ENCODE data around the gene KRT8.
"Not testable (repeated sequence)": the region's sequence is repeated elsewhere in the genome, so short reads cannot be mapped to it uniquely, and the experiment has no call there.

KRT8 gene

GRCh38 chr12:52874573-52875435, 30.1 kb downstream of the KRT8 start:
- no peak for DNase-seq (ENCODE audit: low read depth in 2 of 2)

GRCh38 chr12:52873832-52874572, 30.9 kb downstream of the KRT8 start:
- peak in 1 of 2 donors; percentile 48 for DNase-seq (ENCODE audit: low read depth in 2 of 2)

DNA sequence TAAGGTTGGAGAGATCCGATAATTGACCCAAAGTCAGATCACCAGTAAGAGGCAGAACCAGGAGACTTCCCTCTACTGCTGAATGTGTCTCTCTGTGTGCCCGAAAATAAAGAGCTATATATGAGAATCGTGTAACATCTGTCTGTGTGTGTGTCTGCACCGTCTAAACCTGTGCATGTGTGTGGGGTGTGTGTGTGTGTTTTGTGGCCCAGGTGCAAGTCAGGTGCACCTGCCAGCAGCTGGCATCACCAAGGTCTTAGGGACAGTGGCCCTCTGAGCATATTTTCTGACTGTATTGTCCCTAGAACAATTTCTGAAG, 31.4 kb downstream of the KRT8 start:
- DNase-seq (ENCODE audit: low read depth in 2 of 2) = no peak

DNA sequence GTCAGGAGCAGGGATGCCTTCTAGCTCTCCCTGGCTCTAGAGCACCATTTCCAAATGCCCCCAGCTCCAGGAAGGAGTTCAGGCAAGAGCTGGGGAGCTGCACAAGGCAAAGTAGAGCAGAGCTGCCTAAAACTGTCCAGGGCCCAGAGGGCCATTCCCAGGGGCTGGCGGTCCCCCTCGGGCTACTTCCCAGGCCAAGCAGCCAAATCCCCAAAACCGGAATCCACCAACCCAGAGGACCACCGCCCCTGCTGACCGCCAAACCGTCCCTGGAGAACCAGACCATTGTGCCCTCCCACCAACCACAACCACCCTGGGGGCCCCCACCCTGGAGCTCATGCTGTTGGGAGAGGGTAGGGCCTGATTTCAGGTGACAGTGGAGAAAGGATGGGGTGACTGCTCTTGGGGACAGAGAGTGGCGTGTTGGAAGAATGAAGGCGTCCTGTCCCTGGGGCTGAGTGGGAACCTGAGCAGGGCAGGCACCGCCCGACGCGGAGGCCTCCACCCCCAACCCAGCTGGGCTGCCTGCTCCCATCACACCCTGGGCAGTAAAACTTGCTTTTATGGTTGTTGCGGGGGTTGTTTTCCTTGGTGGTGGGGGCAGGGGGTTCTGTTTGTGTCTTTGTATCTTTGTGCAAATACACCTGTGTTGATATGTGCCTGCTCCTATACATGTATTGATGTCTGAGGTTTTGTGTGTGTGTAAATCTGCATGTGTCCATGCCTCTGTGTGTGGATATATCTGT, 32.1 kb downstream of the KRT8 start:
- no peak for DNase-seq (ENCODE audit: low read depth in 2 of 2)

GRCh38 chr12:52871291-52872039, 33.4 kb downstream of the KRT8 start:
- DNase-seq (ENCODE audit: low read depth in 2 of 2) = no peak

GRCh38 chr12:52870361-52871290, 34.2 kb downstream of the KRT8 start:
- DNase-seq (ENCODE audit: low read depth in 2 of 2) = peak; percentile 55 to 69

GRCh38 chr12:52867642-52868041, 37.2 kb downstream of the KRT8 start:
- no peak for DNase-seq (ENCODE audit: low read depth in 2 of 2)

DNA sequence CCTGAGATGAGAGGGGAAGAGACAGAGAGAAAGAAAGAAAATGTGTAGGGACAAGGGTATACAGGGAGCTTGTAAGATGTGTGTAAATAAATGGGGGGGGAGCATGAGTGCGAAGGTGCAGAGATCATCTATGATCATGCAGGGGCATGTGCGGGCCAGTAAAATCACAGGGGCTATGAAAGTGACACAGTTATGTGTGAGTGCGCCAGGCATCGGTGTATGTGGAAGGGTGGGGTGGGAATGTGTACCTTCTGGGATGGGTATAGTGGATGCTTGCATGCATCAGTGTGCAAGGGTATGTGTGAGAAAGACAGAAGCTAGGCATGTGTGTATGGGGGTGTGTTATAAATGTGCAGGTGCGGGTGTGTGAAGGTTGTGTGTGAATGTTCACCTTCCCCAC, 37.7 kb downstream of the KRT8 start:
- DNase-seq (ENCODE audit: low read depth in 2 of 2) = no peak

DNA sequence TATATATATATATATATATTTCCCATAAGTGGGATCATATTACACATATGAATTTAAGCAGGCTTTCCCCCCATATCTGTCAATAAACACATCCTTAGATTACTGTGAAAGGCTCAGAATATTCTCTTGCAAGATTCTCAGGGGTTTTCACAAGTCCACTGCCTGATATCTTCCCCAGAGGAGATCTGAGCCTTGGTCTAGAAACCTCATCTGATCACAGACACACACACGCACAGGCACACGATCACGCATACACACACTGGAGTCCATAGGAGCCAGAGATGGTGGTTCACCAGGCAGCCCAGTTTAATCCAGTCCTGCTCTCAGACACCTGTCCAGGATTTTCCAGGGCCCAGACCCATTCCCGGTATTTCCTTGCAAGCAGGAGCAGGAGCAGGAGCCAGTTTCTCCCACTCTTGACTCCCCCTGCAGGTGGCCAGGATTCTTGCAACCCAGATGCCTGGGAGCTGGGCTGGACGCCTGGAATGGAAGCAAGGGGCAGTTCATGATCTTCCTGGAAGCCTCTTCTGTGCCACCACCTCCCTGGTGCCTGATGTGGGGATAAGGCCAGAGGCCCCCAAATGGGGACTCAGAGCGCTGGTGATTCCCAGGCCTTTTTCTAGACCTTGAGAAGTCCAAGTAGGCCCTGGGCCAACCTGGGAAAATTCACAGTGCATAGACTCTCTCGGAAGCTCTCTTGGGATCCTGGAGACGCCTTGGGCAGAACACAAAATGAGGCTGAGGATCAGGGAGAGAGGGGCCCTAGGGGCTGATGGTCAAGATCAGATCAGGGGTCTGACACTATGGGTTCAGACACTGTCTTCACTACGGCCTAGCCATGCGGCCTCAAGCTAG, 39.6 kb downstream of the KRT8 start:
- DNase-seq (ENCODE audit: low read depth in 2 of 2) = no peak

- no peak for DNase-seq (ENCODE audit: low read depth in 2 of 2)
These were observed 42.9 kb downstream of the KRT8 start for GRCh38 chr12:52862023-52862422.

DNA sequence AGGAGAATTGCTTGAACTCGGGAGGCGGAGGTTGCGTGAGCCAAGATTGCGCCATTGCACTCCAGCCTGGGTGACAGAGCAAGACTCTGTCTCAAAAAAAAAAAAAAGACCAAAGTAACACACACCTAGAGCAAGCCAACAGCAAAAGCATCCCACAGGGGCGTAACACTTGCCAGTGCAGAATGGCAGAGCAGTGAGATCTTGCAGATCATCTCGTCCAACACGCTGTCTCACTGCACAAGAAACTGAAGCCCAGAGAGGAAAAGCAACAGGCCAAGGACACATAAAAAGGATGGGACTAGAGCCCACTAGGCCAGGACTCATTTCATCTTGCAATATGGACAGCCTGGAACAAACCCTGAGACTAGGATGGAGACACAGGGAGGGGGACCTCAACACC, 43.4 kb downstream of the KRT8 start:
- DNase-seq (ENCODE audit: low read depth in 2 of 2) = no peak

DNA sequence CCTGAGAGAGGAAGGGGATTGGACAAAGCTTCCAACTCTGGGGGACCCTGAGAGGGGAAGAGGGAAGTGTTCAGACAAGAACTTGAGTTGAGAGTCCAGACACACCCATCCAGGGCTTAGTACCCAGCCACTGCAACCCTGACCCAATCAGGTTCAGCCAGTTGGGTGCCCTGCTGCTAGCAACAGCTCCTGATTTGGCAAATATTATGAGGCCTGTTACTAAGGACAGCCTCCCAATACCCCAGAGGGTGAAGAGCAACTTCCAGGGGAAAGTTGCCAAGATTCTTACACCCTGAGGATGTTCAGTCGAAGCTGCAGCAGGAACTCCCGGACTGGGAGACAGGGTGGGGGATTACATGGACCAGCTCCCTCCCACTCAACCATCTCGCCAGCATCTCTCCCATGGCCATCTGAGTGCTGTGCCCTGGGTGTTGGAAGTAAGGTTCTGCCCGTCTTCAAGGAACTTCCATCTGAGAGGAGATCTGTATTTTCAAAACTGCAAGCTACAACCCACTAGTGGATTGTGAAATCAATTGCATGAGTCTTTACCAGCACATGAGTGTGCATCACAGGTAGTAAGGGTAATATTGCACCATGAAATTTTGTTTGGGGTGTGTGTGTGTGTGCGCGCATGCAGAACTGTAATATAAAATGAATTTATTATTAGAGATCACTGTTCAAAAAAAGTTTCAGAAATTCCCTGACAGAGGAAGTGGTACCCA, 44.6 kb downstream of the KRT8 start:
- DNase-seq (ENCODE audit: low read depth in 2 of 2) = no peak

- DNase-seq (ENCODE audit: low read depth in 2 of 2) = no peak
These were observed 47.4 kb downstream of the KRT8 start for GRCh38 chr12:52857500-52857899.

DNA sequence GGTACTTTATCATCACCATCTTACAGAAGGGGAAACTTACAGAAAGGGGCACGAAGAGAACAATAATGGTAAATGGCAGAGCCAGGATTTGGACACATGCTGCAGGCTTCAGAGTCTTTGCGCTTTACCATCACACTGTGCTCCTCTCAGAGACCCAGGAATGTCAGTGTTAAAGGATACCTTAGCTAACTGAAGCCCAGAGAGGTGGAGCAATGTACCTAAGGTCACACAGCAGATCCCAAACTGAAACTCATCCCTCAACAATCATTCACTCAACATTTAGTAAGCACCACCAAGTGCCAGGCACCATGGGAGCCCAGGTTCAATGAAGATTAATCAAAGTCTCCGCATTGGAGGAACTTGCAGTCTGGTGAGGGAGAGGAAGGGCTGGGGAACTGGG, 48.1 kb downstream of the KRT8 start:
- no peak for DNase-seq (ENCODE audit: low read depth in 2 of 2)

GRCh38 chr12:52856077-52856476, 48.8 kb downstream of the KRT8 start:
- not testable (repeated sequence) for DNase-seq (ENCODE audit: low read depth in 2 of 2)

- no peak for DNase-seq (ENCODE audit: low read depth in 2 of 2)
These were observed 53.1 kb downstream of the KRT8 start for GRCh38 chr12:52851787-52852186.

GRCh38 chr12:52850681-52851080, 54.2 kb downstream of the KRT8 start:
- DNase-seq (ENCODE audit: low read depth in 2 of 2) = no peak

DNA sequence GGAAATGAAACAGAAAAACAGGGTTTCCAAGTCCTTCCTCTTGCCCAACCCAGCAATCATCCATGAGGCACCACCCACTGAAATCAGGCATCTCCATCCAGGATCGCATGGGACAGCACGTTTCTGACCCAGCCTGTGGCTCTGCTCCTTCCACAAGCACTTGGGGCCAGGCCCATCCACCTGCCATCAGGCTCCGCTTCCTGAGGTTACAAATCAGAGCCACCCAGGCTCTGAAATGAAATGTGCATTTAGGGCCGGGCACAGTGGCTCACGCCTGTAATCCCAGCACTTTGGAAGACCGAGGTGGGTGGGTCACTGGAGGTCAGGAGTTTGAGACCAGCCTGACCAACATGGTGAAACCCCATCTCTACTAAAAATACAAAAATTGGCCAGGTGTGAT, 55.4 kb downstream of the KRT8 start:
- DNase-seq (ENCODE audit: low read depth in 2 of 2) = no peak

DNA sequence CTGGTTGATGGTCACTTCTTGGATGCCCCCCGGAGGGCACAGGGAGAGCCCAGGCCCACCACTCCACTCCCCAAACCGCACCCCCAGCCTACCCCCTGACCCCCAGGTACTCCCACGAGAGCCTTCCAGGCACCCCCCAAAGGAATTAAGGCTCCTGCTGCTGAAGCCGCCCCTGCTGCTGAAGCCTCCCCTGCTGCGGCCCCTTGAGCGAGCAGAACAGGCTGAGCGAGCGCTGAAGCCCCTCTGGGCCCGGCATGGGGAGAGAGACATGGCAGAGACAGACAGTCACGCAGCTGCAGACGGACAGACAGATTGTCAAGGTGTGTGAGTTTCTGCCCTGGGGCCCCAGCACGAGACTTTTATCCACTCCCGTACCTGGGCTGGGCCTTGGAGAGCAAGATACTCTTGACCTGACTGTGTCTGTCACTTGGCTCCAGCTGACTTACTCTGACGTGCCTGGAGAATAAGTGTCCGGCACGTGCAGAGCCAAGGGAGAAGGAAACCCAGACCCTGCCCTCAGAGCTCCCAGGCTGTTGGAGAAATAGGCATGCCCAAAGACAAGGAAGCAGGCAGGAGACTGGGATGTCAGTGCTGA, 56.1 kb downstream of the KRT8 start, which contains the start of gene KRT78:
KRT78 (minus strand) TSS at position 334 of the 595 bp plus-strand sequence; CDS start at position 270, 64 bp downstream.
- DNase-seq (ENCODE audit: low read depth in 2 of 2) = no peak

Measured in stimulated activated CD8-positive, alpha-beta memory T cell treated with anti-CD3 and anti-CD28 coated beads, Interleukin-2, amount 100 ng/mL, for 1 hour (primary cell).